NCI-H128 (cell line): ENCODE measurements around the gene GPR3.

Experiments
- DNase-seq: peaks from one replicate; lab custom pipeline; 2025; ENCODE audit not compliant: unreplicated experiment; lab: John Stamatoyannopoulos, UW

GPR3 gene

DNA sequence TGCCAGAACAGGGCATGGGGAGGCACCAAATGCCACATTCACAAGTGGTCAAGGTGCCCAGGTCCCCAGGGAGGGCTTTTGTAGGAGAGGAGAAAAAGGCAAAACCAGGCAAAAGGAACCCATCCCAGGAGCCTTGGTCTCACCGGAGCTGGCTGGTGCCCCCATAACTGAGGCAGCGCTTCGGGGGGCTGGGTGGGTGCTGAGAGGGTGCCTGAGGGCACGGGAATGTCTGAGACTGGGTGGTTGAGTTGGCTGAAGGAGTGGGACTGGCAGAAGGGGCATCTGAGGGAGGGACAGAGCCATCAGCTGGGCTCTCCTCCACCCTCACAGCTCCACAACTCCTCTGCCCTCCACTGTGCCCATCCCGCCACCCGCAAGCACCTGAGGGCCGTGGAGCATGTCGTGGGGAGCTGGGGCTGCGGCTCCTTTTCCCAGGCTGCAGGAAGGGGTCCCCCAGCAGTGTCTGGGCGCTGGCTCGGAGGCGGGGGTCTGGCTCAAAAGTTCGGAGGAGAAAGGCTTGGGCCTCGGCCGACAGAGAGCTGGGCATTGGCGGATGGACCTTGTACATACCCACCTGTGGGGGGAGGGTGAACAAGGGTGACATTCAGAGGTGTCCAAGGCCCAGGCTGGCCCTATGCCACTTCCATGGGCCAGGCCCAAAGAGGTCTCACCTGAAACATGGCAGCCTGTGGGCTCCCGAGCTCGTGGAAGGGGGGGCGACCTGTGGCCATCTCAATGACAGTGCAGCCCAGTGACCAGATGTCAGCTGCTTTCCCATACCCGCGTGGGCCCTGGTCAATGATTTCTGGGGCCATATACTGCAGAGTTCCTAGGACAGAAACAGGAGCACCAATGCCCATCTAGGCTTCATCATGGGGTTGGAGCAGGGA is 34.1 kb upstream of the GPR3 start:
- no peak for DNase-seq

DNA sequence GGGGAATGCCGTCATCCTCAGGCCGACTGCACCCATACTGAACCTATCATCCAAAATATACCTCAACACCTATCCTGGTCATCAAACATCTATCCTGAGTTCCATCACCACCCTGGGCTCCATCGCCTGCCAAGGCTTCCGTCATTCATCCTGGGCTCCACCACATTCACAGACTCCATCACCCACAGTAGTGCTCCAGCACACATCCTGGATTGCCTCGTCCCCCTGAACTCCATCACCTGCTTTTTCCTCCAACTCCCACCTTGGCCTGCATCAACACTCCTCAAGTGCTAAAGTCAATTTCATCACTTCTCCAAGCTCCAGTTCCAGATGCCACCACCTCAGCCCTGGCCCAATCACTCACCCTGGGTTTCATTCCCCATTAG is 33.5 kb upstream of the GPR3 start:
- DNase-seq: no peak

DNA sequence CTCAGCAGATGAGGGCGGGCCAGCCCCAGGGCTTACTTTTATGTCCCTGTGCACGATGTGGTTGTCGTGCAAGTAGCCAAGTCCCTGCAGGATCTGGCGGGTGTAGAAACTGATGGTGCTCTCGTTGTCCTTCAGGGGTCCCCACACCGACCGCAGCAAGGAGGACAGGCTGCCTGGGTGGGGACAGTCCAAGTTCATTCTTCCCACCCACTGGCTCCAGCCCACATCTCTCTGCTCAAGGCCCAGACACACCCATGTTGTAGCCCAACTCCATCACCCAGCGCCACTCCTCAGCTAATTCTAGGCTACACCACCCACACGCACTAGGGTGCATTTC is 32.6 kb upstream of the GPR3 start:
- DNase-seq: no peak

DNA sequence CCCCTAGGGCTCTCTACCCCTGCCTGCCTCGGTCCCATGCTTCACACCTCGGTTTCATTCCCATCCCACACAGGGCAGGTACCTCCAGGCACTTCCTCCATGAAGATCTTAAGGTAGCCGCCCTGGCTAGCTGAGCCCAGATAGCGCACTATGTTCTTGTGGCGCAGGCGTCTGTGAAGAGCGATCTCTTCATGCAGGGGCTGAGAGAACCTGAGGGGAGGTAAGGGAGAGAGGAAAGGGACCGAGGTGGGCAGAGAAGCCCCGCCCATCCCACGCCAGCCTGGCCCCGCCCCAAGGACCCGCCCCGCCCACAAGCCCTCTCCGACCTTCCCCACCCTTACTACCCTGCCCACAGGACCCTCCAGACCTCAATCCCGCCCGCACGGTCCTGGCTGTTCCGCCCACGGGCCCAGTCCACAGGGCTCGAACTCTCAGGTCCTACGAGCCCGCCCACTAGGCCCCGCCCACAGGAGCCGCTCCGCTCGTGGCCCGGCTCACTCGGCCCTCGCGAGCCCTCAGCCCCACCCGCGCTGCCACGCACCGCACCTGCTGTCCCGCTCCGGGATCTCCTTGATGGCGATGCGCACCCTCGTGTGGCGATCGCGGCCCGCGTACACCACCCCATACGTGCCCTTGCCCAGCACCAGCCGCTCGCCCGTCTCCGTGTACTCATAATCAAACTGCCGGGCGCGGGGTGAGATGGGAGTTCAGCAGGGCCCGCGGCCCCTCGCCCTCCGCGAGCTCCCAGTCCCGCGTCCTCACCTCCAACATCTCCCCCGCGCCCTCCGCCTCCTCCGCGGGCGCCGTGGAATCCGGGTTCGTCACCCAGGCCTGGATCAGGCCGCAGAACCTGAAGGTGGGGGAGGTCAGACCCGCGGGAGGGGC is 32.0 kb upstream of the GPR3 start:
- no peak for DNase-seq

DNA sequence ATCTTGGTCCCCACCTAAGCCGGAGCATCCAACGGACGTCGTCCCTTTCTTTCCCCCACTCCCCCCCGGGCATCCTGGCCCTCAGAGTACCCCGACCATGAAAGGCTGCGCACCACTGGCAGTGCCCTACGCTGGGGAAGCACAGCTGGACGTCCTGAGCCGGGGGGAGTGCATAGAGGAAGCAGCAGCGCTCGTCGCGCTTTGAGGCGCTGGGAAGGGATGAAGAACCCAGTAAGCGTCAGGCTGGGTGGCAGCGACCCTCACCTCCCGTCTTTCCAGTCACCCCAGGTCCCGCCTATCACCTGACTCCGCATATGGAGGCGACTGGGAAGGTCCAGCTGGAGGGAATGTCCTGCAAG is 31.4 kb upstream of the GPR3 start:
- no peak for DNase-seq

DNA sequence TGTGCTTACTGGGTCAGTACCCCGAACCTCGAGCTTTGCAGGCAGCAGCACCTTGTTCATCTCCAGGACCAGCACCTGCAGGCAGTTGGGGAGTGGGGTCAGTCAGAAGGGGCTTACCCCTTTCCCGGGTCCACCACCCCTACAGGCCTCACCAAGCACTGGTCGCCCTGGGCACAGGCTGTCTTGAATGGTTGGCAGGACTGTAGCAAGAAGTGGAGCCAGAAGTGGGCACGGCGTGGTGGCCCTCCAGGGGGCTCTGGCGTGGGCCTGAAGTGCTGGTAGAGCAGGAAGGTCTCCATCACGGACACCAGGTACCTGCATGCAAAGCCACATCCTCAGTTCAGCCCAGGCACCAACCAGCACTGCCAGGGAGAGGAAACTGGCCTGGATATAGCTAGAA is 30.9 kb upstream of the GPR3 start:
- DNase-seq: no peak

DNA sequence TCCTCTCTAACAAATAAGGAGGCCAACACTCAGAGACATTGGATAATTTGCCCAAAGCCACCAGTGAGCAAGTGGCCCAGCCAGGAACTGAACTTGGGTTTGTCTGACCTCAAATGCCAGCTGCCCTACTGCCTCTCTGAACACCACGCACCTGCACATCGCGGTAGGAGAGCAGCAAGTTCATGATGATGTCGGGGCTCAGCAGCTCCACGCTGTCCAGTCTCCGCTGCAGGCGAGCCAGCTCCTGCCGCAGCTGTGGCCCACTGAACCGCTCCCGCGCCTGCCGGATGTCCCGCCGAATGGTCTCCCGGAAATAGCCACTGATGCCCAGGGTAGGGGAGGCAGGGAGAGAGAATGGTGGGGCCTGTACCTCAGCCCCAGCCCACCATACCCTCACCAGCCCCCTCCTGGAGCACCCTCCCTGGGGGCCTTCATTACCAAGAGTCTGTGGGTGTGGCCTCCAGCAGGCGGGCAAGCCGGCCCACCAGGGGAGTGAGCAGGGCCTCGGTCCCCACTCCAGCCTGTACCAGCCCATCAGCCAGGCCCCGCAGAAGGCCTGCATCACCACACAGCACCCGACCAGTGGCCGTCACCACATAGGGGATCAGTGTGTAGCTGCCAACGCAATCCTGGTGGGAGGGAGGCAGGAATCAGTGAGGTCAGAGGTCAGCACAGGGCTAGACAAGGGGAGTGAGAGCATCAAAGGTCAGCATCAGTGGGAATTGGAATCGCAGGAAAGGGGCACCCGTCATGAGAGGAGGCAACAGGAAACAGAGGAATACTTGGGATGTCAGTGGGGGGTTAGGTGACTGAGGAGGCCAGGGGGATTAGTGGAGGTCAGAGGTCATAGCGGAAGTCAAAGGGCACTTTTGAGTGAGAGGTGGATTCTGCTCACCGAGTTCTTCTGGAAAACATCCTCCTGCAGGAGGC is 28.4 kb upstream of the GPR3 start:
- DNase-seq: no peak

DNA sequence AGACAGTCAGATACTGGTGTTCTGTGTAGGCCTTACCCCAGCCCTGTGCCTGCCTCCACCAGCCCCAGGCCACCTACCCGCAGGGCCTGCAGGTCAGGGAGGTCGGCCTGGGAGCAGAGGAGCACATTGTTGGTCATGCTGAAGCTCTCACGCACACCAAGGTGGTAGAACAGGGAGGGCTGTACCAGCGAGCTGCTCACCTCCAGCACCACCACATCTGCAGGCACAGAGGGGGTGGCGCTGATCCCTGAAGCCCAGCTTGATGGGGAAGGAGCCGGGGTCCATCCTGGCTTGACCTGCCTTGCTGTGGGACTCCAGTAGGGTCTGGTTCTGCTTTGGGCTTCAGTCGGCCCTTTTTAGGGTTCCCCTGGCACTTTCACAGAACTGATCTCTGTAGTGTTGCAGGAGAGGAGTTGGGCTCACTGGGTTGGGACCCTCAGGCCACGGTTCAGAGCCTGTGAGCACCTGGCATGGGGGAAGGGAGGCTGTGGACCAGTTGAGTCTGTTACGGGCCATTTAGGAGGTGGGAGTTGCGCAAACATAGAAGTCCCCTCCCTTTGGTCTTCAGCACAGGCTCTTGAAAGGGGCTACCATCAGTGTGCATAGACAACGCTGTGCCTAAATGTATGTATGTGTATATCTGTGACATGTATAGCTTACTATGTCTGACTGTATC is 27.6 kb upstream of the GPR3 start:
- DNase-seq: no peak

DNA sequence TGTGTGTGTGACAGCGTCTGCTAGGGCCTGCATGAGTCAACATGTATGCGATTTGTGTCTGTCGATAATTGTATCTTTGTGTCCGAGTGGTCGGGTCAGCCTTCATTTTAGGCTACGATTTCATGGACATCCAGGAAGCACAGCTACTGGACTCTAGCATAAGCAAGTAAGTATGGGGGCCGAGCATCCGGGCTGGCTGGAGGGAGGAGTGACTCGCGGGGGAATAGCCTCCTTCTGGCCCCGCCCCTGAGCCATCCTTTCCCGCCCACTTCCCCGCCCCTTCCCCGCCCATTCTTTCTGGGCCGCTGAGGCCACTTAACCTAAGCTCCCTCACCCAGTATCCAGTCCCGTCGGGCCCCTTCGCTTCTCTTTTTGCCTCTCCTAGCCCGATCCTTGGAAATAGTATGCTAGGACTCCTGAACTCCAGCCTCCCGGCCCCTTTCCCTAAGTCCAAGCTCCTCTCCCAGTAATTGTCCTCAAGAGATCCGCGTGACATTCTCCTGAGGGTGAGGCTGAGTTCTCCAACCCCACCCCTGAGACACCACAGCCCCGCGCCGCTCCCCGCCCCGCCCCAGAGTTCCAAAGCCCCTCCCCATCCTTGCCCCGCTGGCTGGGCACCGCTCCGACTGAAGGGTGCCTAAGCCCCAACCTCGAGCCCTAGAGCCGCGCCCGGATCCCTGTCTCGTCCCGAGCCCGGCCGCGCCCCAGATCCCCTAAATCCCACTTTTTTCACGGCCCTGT is 26.9 kb upstream of the GPR3 start:
- DNase-seq: peak; percentile 51

DNA sequence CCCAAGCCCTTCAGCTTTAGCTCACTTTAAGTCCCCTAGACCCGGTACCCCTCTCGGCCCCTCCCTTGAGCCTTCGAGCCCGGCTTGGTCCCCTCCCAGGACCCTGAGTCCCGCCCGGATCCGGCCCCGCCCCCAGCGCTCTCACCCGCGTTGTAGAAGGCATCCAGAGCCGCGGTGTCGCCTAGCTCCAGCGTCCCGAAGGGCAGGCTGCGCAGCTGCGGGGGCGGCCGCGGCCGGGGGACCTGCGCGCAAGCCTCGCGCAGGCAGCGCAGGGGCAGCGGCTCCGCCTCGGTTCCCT is 26.4 kb upstream of the GPR3 start:
- DNase-seq: peak; percentile 43

DNA sequence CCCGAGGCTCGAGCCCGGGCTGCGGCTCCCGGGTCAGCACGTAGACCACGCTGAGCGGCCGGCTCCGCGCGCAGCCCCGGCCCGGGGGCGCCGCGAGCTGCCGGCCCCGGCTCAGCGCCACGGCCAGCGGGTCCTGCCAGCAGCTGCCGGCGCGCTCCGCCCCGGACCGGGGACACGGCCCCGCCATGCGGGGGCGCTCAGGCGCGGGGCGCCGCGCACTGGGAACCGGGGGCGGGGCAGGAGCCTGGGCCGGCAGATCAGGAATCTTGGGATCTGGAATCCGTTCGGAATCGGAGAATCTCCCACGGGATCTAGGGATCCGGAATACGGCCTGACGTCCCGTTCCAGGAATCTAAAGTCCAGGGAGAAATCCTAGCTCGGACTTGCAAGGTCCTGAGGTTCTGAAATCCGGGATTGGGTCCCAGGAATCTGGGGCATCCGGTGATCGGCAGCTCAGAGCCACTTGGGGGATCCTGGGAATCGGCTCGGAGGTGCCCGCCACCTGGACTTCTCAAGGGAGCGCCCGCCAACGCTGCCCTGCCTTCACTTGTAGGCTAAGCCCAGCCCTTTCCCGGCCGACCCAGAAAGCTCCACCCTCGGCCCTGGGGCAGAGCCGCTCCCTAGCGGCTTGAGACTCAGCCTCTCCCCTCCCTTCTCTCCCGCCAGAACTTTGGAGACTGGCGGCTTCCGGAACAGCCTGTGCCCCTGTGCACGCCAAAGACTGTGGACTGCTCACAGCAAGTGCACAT is 25.8 kb upstream of the GPR3 start, which contains the start of gene MAP3K6:
Gene MAP3K6 (minus strand): TSS at position 551 of the 749 bp plus-strand sequence. CDS start 364 bp downstream, at position 187.
- DNase-seq: peak; percentile 47

DNA sequence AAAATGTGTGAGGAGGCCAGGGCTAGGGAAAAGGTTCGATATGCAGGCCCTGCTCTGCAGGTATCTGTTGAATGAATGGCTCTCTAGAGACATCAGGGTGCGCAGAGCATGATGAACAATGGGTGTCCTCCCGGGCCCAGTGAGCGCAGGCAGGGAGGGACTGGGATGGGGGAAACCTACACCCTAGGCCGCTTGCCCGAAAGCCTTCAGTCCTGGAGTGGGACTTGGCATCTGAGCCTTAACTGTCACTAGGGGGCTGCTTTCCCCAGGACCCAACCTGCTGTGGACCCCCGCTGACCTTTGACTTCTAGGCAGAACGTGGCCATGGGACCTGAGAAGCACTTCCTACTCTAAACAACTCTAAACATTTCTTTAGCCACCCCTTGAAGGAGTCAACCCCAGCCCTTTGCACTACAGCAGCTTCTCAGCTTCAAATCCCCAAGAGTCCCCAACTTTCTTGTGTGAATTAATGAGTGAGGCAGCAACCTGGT is 25.2 kb upstream of the GPR3 start:
- no peak for DNase-seq

DNA sequence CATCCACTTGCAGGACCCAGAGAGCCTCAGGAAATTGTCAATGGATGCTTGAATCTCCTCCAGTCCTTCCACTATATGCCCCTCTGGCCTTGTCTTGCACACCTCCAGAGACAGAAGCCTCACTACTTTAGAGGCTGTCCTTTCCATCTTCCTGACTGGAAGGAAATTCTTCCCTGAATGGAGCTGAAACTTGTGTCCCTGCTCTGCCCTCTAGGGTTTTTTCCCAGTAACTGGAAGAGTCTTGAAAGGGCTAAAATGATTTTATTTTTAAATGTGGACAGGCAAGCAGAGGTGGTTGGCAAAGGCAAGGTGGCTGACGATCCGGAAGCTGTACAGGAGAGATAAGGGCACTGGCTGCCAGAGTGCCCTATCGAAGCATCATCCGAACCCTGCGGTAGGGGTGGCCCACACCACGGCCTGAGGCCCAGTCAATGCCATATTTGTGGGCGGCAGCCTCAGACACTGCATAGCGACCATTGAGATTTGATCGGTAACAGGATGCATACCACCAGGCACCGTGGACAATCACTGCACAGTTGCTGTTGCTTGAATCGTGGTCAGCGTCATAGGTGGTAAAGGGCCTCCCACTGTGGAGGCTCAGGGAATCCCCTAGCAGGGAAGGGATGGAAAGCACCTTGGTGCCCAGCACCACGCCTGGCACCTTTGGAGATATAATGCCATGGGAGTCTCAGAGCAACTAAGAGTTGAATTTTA is 23.4 kb upstream of the GPR3 start:
- no peak for DNase-seq

DNA sequence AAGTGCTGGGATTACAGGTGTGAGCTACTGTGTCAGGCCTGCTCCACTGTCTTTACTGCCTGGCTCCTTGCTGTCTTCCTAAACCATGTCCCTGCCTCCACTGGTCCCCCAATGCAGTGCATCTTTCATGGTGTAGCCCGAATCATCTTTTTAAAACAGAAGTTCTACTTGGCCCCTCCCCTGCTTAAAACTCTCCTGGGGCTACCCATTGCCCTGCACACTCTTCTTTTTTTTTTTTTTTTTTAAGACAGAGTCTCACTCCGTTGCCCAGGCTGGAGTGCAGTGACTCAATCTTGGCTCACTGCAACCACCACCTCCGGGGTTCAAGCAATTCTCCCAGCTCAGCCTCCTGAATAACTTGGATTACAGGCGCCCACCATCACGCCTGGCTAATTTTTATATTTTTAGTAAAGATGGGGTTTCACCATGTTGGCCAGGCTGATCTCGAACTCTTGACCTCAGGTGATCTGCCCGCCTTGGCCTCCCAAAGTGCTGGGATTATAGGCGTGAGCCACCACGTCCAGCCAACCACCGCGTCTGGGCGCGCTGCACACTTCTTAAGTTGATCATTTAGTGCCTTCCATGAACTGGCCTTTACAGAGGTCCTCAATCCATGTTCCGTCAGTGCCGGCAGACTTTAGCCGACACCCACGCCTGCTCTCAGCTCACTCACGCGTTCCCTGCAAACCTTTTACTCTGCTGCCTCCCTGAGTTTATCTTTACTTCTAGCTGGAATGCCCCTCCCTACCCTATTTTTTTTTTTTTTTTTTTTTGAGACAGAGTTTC is 20.2 kb upstream of the GPR3 start:
- no peak for DNase-seq

DNA sequence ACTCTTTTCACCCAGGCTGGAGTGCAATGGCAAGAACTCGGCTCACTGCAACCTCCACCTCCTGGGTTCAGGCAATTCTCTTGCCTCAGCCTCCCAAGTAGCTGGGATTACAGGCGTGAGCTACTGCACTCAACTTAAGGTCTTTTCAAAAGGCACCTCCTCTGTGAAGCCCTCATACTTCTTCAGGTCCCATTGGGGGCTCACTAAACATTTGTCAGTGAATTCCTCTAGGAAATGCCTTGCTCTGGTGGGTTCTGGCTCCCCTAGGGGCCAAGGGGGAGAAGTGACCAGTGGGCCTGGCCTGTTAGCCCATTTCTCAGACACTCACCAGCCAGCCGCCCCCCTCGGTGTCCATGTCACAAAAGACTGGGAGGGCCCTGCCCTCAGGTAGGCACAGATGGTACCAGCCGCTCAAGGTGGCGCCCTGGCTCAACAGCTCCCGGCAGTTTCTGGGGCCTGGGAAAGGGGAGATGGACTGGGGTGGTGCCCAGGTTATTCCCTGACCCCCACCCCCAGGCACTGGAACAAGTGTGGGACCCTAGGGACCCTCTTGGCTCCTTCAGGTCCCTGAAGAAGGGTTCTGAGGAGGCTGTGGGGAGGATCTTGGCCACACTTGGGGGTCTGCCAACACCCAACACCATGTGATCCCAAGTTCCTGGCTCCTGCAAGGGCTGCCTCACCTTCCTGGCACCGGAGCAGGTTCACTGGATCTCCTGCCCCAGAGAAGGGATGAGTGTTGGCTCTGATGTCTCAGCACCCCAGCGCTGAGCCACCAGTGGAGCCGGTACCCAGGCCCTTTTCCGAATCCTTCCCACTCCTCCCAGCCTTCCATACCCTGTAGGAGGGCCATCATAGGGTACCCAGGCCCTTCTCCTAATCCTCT is 19.4 kb upstream of the GPR3 start:
- no peak for DNase-seq

DNA sequence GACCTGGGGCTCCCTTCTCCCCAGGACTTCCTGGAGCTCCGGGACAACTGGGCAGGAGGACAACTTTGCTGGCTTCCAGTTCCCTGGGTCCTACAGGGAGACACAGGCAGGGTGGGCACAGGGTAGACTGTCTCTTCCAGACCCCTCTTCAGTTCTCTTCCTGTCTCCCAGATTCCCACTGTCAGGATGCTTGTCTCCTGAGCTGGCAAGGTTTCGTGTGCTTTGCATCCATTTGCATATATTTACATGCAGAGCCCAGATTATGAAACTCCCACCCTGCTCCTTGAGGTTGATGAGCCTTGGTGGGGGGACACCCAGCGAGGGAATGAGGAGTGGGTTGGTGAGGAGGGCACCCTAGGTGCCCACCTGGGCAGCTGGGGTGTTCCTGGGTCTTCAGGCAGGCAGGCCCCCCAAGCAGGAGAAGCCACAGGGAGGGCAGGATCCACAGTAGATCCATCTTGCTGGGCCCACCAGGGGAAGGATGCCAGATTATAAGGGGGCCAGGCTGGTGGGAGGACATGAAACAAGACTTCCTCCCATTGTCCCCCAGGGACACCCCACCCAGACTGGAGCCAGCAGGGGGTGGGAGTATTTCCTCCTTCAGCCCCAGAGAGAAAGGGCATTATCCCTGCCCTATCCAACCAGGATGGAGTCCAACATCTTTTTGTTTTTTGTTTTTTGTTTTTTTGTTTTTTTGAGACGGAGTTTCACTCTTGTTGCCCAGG is 17.9 kb upstream of the GPR3 start, which contains the start of gene FCN3:
Gene FCN3 (minus strand): TSS at position 463 of the 725 bp plus-strand sequence. CDS start 6 bp downstream, at position 457.
- no peak for DNase-seq
